H1 (cell line): ENCODE results near the gene ECEL1. TPM values are rescaled to one million over a fixed set of nuclear protein-coding genes. Genes with fewer than 3 reads are reported as not detected.

Source experiments
- CTCF ChIA-PET: fragments of 300-600 bp; sonication (Branson Sonifier 250); formaldehyde crosslinking; loops from one replicate; lab custom pipeline; 2021; ENCODE audit not compliant: partially characterized antibody; lab: Charles Lee
- POLR2A ChIA-PET: fragments of 300-600 bp; sonication (Branson Sonifier 250); formaldehyde crosslinking; loops from one replicate; lab custom pipeline; 2021; ENCODE audit warnings: inconsistent platforms; ENCODE audit not compliant: partially characterized antibody; lab: Charles Lee
- DNase-seq, 2 experiments: peaks; one replicate each; pipeline versions ENCODE4 v3.0.0 to v3.0.0-alpha.2; 2010 to 2022; ENCODE audit warnings: low spot score in 2 of 2, low read depth in 1 of 2, mixed read lengths in 1 of 2
- FAIRE-seq: peaks from 2 replicates; lab custom pipeline; 2011; peaks lifted over from hg19 to GRCh38; lab: Jason Lieb, UNC
- H2AFZ ChIP-seq: 2 replicates; pipeline ENCODE4 v1.8.1; 2012; ENCODE audit warnings: low read length, inconsistent platforms
- H2AK5ac ChIP-seq: 2 replicates; pipeline ENCODE4 v1.6.1; 2013; ENCODE audit warnings: low read depth, low read length
- H2BK120ac ChIP-seq: replicated peaks from 2 replicates; pipeline ENCODE3; 2013; ENCODE audit warnings: low read depth, low read length, inconsistent platforms
- H2BK12ac ChIP-seq: 2 replicates; pipeline ENCODE4 v1.6.1; 2013; ENCODE audit warnings: low read depth, low read length
- H2BK15ac ChIP-seq: 2 replicates; pipeline ENCODE4 v1.6.1; 2013; ENCODE audit warnings: low read length
- H2BK20ac ChIP-seq: 2 replicates; pipeline ENCODE4 v1.6.1; 2013; ENCODE audit warnings: low read length
- H2BK5ac ChIP-seq: 2 replicates; pipeline ENCODE4 v1.6.1; 2013; ENCODE audit warnings: low read depth, low read length
- H3K14ac ChIP-seq: 2 replicates; pipeline ENCODE4 v1.6.1; 2013; ENCODE audit warnings: inconsistent platforms; ENCODE audit not compliant: insufficient read length
- H3K18ac ChIP-seq: 2 replicates; pipeline ENCODE4 v1.6.1; 2013; ENCODE audit warnings: low read length; ENCODE audit errors: extremely low read depth
- H3K23ac ChIP-seq: 2 replicates; pipeline ENCODE4 v1.6.1; 2013; ENCODE audit warnings: inconsistent platforms; ENCODE audit not compliant: insufficient read length
- H3K23me2 ChIP-seq: 2 replicates; pipeline ENCODE4 v1.6.1; 2013; ENCODE audit warnings: low read depth, low read length
- H3K27ac ChIP-seq: 2 replicates; pipeline ENCODE4 v1.6.1; 2011; ENCODE audit warnings: low read depth, low read length, inconsistent platforms
- H3K27me3 ChIP-seq, 4 experiments: replicated peaks in 1 of 4; 1 replicate in 1 of 4; 2 replicates in 3 of 4; pipeline versions ENCODE4 v1.6.1 to v1.8.1; 2011 to 2013; ENCODE audit warnings: low read length in 3 of 4, mild to moderate bottlenecking in 3 of 4, inconsistent platforms in 2 of 4, mixed read lengths in 2 of 4, moderate library complexity in 1 of 4; ENCODE audit not compliant: control insufficient read depth in 3 of 4, insufficient read depth in 3 of 4; ENCODE audit errors: extremely low read depth in 1 of 4
- H3K36me3 ChIP-seq, 4 experiments: 2 replicates each; pipeline versions ENCODE4 v1.6.1 to v1.8.1; 2011 to 2013; ENCODE audit warnings: mild to moderate bottlenecking in 4 of 4, low read length in 3 of 4, moderate library complexity in 2 of 4, control low read depth in 1 of 4, inconsistent platforms in 1 of 4; ENCODE audit not compliant: insufficient read depth in 4 of 4, control insufficient read depth in 2 of 4
- H3K4ac ChIP-seq: replicated peaks from 2 replicates; pipeline ENCODE3; 2013; ENCODE audit warnings: low read length, low read depth, mixed read lengths, inconsistent platforms; ENCODE audit not compliant: insufficient read length
- H3K4me1 ChIP-seq, 4 experiments: replicated peaks in 1 of 4; 1 replicate in 1 of 4; 2 replicates in 3 of 4; pipeline versions ENCODE4 v1.6.1 to v1.8.1; 2011 to 2013; ENCODE audit warnings: low read length in 3 of 4, inconsistent platforms in 2 of 4, mixed read lengths in 1 of 4; ENCODE audit not compliant: insufficient read depth in 4 of 4, control insufficient read depth in 3 of 4
- H3K4me2 ChIP-seq, 2 experiments: 2 replicates each; pipeline versions ENCODE4 v1.6.1 to v1.8.1; 2011 to 2013; ENCODE audit warnings: low read depth in 2 of 2, low read length in 2 of 2, control low read depth in 1 of 2, inconsistent platforms in 1 of 2, mild to moderate bottlenecking in 1 of 2; ENCODE audit not compliant: insufficient read depth in 1 of 2
- H3K4me3 ChIP-seq, 4 experiments: fragments of 200-600, 300-600 bp in 1 of 4; sonication (generic), shearing (Covaris generic), sonication (Bioruptor Twin) in 1 of 4; 2 replicates each; pipeline versions ENCODE4 v1.5.1 to v1.8.1; 2011 to 2016; ENCODE audit warnings: low read length in 4 of 4, low read depth in 3 of 4, control low read depth in 2 of 4, inconsistent platforms in 2 of 4, mild to moderate bottlenecking in 2 of 4, mixed read lengths in 1 of 4, moderate library complexity in 1 of 4; ENCODE audit not compliant: insufficient read depth in 2 of 4; ENCODE audit errors: extremely low read depth in 1 of 4
- H3K56ac ChIP-seq: replicated peaks from 2 replicates; pipeline ENCODE3; 2013; ENCODE audit warnings: low read depth, mild to moderate bottlenecking, mixed read lengths, low read length, inconsistent platforms; ENCODE audit not compliant: insufficient read length
- H3K79me1 ChIP-seq: 2 replicates; pipeline ENCODE4 v1.6.1; 2013; ENCODE audit warnings: low read depth, low read length, control low read depth
- H3K79me2 ChIP-seq, 2 experiments: 2 replicates each; pipeline versions ENCODE4 v1.6.1 to v1.8.1; 2012 to 2013; ENCODE audit warnings: low read length in 2 of 2, mild to moderate bottlenecking in 2 of 2, inconsistent platforms in 1 of 2; ENCODE audit not compliant: insufficient read depth in 2 of 2, control insufficient read depth in 1 of 2
- H3K9ac ChIP-seq, 4 experiments: replicated peaks in 1 of 4; 1 replicate in 1 of 4; 2 replicates in 3 of 4; pipeline versions ENCODE4 v1.6.1 to v1.8.1; 2011 to 2013; ENCODE audit warnings: low read depth in 3 of 4, low read length in 3 of 4, control low read depth in 2 of 4, mild to moderate bottlenecking in 2 of 4, moderate library complexity in 2 of 4, inconsistent platforms in 1 of 4; ENCODE audit errors: extremely low read depth in 1 of 4
- H3K9me3 ChIP-seq, 2 experiments: 2 replicates each; pipeline versions ENCODE4 v1.6.1 to v1.8.1; 2012 to 2013; ENCODE audit warnings: mild to moderate bottlenecking in 2 of 2, moderate library complexity in 2 of 2, control low read depth in 1 of 2, inconsistent platforms in 1 of 2, low read depth in 1 of 2, low read length in 1 of 2, mixed read lengths in 1 of 2; ENCODE audit not compliant: insufficient read depth in 2 of 2
- H4K20me1 ChIP-seq, 2 experiments: replicated peaks in 1 of 2; 2 replicates each; pipeline versions ENCODE3 to v1.8.1; 2011 to 2013; ENCODE audit warnings: inconsistent platforms in 2 of 2, low read length in 2 of 2, mild to moderate bottlenecking in 1 of 2; ENCODE audit not compliant: insufficient read depth in 2 of 2, control insufficient read depth in 1 of 2
- H4K5ac ChIP-seq: 2 replicates; pipeline ENCODE4 v1.6.1; 2013; ENCODE audit warnings: low read length, low read depth, mixed read lengths, inconsistent platforms; ENCODE audit not compliant: insufficient read length
- H4K8ac ChIP-seq: 2 replicates; pipeline ENCODE4 v1.8.0; 2013; ENCODE audit warnings: mild to moderate bottlenecking, moderate library complexity, low read length, inconsistent platforms; ENCODE audit not compliant: insufficient read depth; ENCODE audit errors: extremely low read depth
- H4K91ac ChIP-seq: replicated peaks from 2 replicates; pipeline ENCODE3; 2013; ENCODE audit warnings: low read length, mixed read lengths, inconsistent platforms; ENCODE audit not compliant: insufficient read length
- CREB1 ChIP-seq: IDR thresholded peaks from 2 replicates; pipeline ENCODE4 v1.6.1; 2012; ENCODE audit warnings: inconsistent platforms
- EGR1 ChIP-seq: IDR thresholded peaks from 2 replicates; pipeline ENCODE4 v1.6.1; 2011; ENCODE audit warnings: low read depth, low read length, borderline replicate concordance
- FOSL1 ChIP-seq: IDR thresholded peaks from 2 replicates; pipeline ENCODE4 v1.6.1; 2011; ENCODE audit warnings: mild to moderate bottlenecking, low read depth, low read length, moderate library complexity; ENCODE audit not compliant: insufficient read depth
- JUND ChIP-seq: IDR thresholded peaks from 2 replicates; pipeline ENCODE4 v1.6.1; 2011; ENCODE audit warnings: mild to moderate bottlenecking, improper control_type of control experiment, low read length
- KDM1A ChIP-seq: fragments of 200-600, 300-600 bp; sonication (generic); IDR thresholded peaks from 2 replicates; pipeline ENCODE4 v1.7.1; 2016; ENCODE audit warnings: mild to moderate bottlenecking, low read length, borderline replicate concordance
- MAFK ChIP-seq: IDR thresholded peaks from 2 replicates; pipeline ENCODE4 v1.6.1; 2012; ENCODE audit warnings: low read depth, mild to moderate bottlenecking, improper control_type of control experiment, low read length
- NRF1 ChIP-seq: IDR thresholded peaks from 2 replicates; pipeline ENCODE4 v1.6.1; 2011; ENCODE audit warnings: mild to moderate bottlenecking, low read depth, low read length, improper control_type of control experiment
- POU5F1 ChIP-seq: IDR thresholded peaks from 2 replicates; pipeline ENCODE4 v1.6.1; 2011; ENCODE audit warnings: low read depth, mild to moderate bottlenecking, low read length, moderate library complexity
- RBBP5 ChIP-seq: IDR thresholded peaks from 2 replicates; pipeline ENCODE4 v1.7.1; 2012; ENCODE audit warnings: low read depth, mild to moderate bottlenecking, inconsistent platforms, low read length, moderate library complexity, borderline replicate concordance
- SP1 ChIP-seq: IDR thresholded peaks from 2 replicates; pipeline ENCODE4 v1.6.1; 2011; ENCODE audit warnings: low read depth, low read length
- SP2 ChIP-seq: IDR thresholded peaks from 2 replicates; pipeline ENCODE4 v1.6.1; 2012; ENCODE audit warnings: mild to moderate bottlenecking, low read length, inconsistent platforms
- USF2 ChIP-seq: IDR thresholded peaks from 2 replicates; pipeline ENCODE4 v1.6.1; 2011; ENCODE audit warnings: low read length, improper control_type of control experiment
- WGBS, 2 experiments: shearing (Covaris generic) in 1 of 2; methylation state at CpG; one replicate each; pipeline versions ENCODE4 v1.1.6 to v1.1.7; 2013 to 2015; ENCODE audit warnings: low lambda C conversion rate in 2 of 2, mixed read lengths in 2 of 2, inconsistent platforms in 1 of 2, low coverage in 1 of 2, missing lambda C conversion rate in 1 of 2; ENCODE audit not compliant: insufficient replicate concordance in 2 of 2, insufficient coverage in 1 of 2, insufficient read length in 1 of 2; ENCODE audit errors: extremely low coverage in 1 of 2, missing lambda C conversion rate in 1 of 2; 5-methylcytosine and 5-hydroxymethylcytosine counted together
- polyA plus RNA-seq, 7 experiments: library from polyadenylated mRNA; depleted of rRNA in 3 of 7; stranded (reverse) in 5 of 7; unstranded in 2 of 7; fragments of >200 nt in 5 of 7; fragments of 200-250 nt in 2 of 7; gene quantifications; 1 replicate in 5 of 7; 2 replicates in 1 of 7; 4 replicates in 1 of 7; pipeline versions ENCODE4 v1.2.1 to v1.2.3, GENCODE V29; 2011 to 2013; ENCODE audit warnings: missing spikeins in 2 of 7, mixed read lengths in 2 of 7
- total RNA-seq: library from RNA; stranded (reverse); fragmentation: NEBNext Ultra II Directional; extraction: Animal tissue kit (Norgen Biotek cat#: 25700); gene quantifications from 2 replicates; pipeline ENCODE4 v1.2.1, GENCODE V29; 2021

The ECEL1 gene
- total and polyA plus RNA-seq, 2 of the 8 experiments (the other 6 are each of a cell fraction or from before 2014, with no cell fraction given): 7.7 to 20.2 TPM

GRCh38 chr2:232463701-232464543 lies 23.7 kb downstream of the ECEL1 start:
- H3K36me3 ChIP-seq: no peaks in the 10 kb centered on the region
- H3K56ac ChIP-seq: no peak overlapping the region
- no peak overlapping the region for H2BK15ac ChIP-seq
- H3K9ac ChIP-seq: no peak overlapping the region
- ChIA-PET POLR2A (interaction anchor here (1.3 to 1.7 kb wide), 3 partner anchors 10 to 13 kb away, joined by 3 to 4 read pairs (median 3); no protein-coding TSS in a partner anchor), CTCF (interaction anchor here (0.9 to 7.9 kb wide), 18 partner anchors 8 to 188 kb away, joined by 3 to 66 read pairs (median 5); partner anchors contain the start of genes ALPI, CHRNG and PRSS56)
- H3K14ac ChIP-seq: no peak overlapping the region
- no peak overlapping the region for H2BK120ac ChIP-seq
- no peak overlapping the region for H3K27ac ChIP-seq
- H3K4me2 ChIP-seq: no peak overlapping the region
- no peak overlapping the region for H2BK12ac ChIP-seq
- H2AK5ac ChIP-seq: no peak overlapping the region
- H3K4ac ChIP-seq: no peak overlapping the region
- no peak overlapping the region for H4K91ac ChIP-seq
- no peak overlapping the region for H4K5ac ChIP-seq
- H3K79me1 ChIP-seq: no peaks in the 10 kb centered on the region
- no peaks in the 10 kb centered on the region for H3K79me2 ChIP-seq
- H2BK20ac ChIP-seq: no peak overlapping the region
- H3K18ac ChIP-seq: no peak overlapping the region
- 88% methylated on average over 18 of the region's 18 CpGs; no CpG with 5 or more reads in 1 of the 2 experiments for WGBS, 2 experiments
- H3K27me3 ChIP-seq: no peaks in the 10 kb centered on the region
- no peak overlapping the region for H3K23ac ChIP-seq
- H4K20me1 ChIP-seq: no peaks in the 10 kb centered on the region
- DNase-seq: no peak
- peaks cover 0 to 2% (median 0%) of the 10 kb centered on the region in 4 experiments; a peak in 1 of 7 replicates for H3K4me1 ChIP-seq
- H3K23me2 ChIP-seq: no peaks in the 10 kb centered on the region
- H3K4me3 ChIP-seq: no peak overlapping the region
- FAIRE-seq: no peak
- no peak overlapping the region for H2BK5ac ChIP-seq
- no peaks in the 10 kb centered on the region for H3K9me3 ChIP-seq
- H4K8ac ChIP-seq: no peak overlapping the region; the same call in 1 of the 2 replicates
- no peak overlapping the region for H2AFZ ChIP-seq
- TF ChIP-seq JUND (no peak), KDM1A (no peak), POU5F1 (no peak), SP2 (no peak), EGR1 (no peak), MAFK (no peak), SP1 (no peak), RBBP5 (no peak), USF2 (no peak), CREB1 (no peak), FOSL1 (no peak), NRF1 (no peak)
